GM21825 (cell line): ENCODE measurements around the gene SRSF2.
"Not testable (repeated sequence)": the region's sequence is repeated elsewhere in the genome, so short reads cannot be mapped to it uniquely, and the experiment has no call there.

Source experiments
- ATAC-seq: cut with Tn5 transposase; IDR thresholded peaks from one replicate; pipeline ENCODE4 v1.9.1; 2021; ENCODE audit warnings: mild to moderate bottlenecking, moderate library complexity; ENCODE audit not compliant: unreplicated experiment

The SRSF2 gene

DNA sequence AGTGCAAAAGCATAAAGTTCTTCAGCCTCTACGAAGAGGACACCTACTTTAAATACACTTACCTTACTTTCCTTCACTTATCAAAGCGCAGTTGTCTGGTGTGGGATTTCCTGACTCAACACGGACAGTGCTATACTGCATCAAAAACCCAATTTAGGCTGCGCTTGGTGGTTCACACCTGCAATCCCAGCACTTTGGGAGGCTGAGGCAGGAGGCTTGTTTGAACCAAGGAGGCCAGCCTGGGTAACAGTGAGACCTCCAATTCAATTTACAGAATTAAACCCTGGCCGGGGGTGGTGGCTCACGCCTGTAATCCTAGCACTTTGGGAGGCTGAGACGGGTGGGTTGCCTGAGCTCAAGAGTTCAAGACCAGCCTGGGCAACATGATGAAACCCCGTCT is 14.9 kb downstream of the SRSF2 start:
- no peak for ATAC-seq

DNA sequence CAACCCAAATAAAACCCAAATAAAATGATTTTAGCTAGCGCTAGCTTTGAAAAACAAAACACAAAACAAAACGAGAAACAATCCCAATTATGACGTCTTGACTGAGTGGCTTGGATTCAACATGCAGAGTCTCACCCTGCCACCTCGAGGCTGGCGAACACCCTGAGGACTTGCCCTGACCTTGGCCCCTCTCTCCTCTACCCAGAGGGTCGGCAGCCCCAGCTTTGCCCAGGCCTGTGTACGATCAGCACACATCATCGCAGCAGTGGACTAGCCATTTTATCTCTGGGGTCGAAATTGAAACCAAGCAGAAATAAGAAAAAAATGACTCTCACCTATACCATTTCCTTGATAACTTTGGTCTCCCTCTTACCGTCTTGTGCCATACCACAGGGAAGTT is 15.7 kb downstream of the SRSF2 start:
- ATAC-seq: no peak

DNA sequence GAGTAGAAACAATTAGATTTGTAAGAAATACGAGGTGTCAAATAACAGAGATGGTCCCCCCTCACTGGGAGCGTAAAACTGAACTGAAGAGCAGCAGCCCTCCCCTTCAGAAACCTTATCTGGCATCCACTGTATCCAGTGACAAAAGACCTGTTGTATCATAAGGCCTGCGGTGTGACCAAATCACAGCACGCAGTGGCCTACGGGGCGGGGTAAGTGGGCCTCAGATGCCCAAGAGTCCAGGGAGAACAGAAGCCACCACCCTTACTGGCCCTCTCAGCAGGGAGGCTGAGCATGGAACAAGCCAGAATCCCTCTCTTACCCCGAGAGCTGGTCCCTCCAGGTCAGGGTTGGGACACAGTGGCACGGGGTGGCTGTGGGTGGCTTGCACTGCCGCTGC is 16.2 kb downstream of the SRSF2 start:
- ATAC-seq: no peak

DNA sequence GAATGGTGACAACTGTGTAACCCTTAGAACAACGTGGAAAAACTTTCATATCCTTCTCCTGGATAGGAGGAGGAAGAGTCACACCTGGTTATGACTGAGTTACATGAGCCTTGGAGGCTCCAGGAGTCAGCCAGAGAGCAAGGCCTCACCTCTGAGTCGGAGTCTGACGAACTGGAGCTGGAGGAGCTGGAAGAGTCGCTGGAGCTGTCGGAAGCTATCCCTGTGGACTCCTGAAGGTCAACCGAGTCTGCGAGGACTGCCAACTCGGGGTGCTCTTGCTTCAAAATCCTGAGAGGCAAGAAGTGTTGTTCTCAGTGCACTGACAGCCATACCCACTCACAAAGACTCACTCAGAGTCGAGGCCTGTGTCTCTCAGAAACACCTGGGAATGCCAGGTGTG is 16.9 kb downstream of the SRSF2 start:
- no peak for ATAC-seq

DNA sequence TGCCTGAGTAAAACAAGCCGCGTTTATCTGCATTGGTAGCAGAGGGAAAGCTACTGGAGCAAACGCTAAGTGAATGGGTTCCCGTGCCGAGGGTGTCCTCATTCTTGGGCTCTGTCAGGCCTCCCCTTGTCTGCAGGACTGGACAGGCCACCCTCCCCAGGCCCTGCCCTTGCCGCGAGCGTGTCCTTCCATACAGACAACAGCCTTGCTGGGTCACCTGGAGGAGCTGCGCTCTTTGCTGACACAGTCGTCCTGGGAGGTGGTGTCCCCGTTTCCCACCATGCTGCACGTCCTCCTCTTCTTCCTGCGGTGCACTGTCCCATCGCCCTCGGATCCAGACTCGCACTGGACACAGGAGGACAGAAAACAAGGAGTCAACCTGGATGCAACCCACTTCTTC is 18.6 kb downstream of the SRSF2 start:
- no peak for ATAC-seq

DNA sequence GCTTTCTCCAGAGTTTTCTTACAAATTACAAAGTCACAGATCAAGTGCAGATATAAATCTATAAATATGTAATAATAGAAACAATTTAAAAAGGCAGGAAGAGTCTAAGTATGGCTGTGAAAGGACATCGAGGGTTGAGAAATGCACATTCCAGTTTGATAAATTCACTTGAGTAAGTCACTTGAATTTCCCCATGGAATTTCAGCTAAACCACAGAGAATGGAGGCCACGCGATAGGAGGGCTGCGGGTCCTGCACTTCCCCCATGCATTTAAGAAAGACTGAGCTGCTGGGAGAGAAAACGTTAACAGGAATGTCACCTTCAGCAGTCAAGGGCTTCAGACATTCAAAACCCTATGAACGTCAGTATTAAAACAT is 20.3 kb downstream of the SRSF2 start:
- no peak for ATAC-seq

DNA sequence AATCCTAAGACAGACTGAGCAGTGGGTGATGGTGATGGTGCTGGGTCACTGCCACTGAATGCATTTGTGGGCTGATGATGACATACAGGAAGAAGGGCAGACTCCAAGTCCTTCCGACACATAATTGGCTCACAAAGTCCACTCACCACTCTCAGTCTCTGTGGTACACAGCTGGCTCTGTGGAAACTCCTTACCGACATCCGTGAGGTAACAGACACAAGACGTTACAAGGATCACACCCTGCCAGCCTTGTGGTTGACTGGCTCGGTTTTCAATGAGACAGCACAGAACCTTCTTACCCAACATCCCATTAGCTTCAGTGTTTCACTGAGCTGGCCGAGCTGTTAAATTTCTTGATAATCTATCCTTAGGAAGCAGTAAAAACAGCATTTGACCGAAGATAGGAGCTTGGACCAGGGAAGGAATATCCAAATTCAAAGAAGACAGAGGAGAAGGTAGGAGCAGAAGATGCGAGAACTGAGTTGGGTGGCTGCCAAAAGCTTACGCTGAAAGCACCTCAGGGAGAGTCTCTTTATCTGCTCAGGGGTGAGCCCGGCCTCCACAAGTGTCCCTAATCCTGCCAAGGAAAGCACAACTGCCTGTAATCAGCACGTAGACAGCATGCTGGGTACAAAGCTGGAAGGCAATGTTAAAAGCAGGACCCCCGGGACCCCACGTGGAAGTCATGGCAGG is 20.8 kb downstream of the SRSF2 start:
- no peak for ATAC-seq

DNA sequence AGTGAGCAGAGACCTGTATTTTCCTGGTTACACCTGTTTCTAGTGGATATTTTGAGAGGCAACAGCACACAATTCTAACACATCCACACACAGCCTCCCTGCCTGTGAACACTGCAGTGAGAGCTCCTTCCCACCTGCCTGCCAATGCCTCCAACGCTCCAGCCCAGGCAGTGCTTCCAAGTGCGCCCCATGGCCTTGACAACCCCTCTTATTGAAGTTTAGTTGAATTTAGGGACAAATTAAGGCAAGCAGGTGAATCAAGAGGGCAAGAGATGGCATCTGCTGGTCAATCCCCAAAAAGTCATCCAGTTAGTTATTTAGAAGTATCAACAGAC is 21.7 kb downstream of the SRSF2 start:
- no peak for ATAC-seq

DNA sequence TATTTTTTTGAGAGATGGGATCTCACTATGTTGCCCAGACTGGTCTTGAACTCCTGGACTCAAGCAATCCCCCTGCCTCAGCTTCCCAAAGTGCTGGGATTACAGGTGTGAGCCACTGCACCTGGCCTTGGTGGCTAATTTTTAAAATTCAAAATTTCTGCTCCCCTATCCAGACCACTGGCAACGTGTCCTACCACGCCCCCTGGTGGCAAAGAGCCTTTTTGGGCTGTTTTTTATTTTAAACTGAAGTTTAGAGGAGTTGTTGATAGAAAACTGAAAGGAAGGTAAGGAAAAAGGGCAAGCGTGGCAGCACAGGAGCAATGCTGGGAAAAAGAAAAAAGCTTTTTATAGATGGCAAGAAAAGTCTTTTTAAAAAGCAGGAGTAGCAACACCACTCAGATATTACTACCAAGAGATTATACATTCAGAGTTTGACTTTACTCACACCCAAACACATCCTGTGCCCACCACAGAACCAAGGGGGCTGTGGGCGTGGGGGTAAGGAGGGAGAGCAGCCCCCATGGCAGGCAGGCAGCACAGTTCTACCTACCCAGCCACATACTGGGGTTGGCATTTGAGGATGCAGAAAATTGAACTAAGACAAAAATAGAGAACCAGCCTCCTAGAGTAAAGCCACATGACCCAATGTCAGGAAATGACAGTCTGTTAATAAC is 22.2 kb downstream of the SRSF2 start:
- ATAC-seq: no peak

DNA sequence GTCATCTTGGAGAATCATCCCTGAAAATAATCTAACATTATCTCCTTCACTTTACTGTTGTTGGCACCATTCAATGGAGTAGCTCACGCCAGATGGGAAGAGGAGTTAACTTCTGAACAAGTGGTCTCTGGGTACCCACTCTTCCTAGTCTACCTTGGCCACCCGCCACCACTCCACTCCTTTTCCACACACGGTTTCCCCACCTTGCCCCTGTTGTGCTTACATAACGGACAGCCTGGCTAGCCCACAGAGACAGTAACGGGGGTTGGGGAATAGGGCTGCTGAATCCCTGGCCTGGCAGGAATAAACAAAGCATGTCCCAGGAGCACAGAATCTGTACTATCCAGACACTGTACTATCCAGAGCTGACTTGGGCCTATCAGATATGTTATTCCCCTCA is 22.8 kb downstream of the SRSF2 start:
- no peak for ATAC-seq

DNA sequence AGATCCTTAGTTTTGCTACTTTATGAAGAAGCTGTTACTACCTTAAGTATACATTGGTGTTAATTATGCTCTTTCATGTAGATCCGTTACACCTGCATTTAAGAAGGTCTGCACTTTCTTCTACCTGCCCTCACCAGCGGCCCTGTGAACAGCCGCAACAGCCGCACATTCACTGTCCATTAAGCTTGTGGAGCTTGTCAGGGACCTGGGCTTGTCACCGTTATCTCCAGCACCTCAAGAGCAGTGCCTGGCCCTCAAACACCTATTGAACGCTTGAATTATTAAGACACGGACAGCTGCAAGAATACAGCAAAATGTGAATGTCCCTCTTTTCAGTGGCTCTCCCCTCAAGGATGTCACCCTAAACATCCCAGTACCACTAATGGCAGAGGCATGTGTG is 23.4 kb downstream of the SRSF2 start:
- no peak for ATAC-seq

DNA sequence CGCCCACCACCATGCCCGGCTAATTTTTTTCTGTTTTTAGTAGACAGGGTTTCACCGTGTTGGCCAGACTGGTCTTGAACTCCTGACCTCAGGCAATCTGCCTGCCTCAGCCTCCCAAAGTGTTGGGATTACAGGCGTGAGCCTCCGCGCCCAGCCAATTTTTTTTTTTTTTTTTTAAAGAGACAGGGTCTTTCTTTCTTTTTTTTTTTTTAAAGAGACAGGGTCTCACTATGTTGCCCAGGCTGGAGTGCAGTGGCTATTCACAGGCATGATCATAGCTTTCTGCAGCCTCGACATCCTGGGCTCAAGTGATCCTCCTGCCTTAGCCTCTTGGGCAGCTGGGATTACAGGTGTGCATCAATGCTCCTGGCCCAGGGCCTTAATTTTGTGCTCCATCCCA is 24.8 kb downstream of the SRSF2 start:
- ATAC-seq: not testable (repeated sequence)

DNA sequence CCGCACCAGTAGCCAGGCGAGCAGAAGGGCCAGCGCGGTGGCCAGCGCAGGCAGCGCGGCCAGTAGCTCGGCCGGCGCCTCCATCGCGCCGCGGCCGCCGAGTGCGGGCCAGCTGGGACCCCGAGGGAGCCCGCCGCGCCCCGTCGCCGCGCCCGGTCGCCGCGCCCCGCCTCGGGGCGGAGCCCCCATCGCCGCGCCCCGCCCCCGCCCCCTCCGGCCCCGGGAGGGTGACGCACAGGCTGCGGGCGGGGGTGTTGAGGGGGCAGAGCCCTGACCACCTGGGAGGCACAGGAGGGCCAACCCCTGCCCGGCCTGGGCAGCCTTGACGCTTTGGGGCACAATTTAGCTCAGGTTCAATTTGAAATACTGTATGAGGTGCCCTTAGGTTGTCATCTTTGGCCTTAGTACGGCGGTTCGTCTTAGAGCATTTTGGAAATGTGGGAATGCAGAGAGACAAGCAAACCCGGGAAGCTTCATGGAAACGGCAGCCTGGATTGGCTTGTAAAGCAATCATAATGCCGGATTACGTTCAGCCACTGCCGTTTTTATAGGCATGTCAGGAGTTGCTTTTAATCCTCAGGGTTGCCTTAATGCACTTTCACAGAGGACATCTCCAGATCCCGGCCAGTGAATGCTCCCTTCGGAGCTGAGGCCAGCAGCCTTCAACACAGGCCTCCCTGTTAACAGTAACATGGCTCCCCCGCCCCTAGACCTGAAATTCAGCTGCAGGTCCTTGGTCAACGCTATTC is 26.1 kb downstream of the SRSF2 start, which contains the start of gene MXRA7:
Gene MXRA7, minus strand, starts transcription at position 103 of the 749 bp plus-strand sequence. Its CDS starts 19 bp downstream, at position 84.
- no peak for ATAC-seq

DNA sequence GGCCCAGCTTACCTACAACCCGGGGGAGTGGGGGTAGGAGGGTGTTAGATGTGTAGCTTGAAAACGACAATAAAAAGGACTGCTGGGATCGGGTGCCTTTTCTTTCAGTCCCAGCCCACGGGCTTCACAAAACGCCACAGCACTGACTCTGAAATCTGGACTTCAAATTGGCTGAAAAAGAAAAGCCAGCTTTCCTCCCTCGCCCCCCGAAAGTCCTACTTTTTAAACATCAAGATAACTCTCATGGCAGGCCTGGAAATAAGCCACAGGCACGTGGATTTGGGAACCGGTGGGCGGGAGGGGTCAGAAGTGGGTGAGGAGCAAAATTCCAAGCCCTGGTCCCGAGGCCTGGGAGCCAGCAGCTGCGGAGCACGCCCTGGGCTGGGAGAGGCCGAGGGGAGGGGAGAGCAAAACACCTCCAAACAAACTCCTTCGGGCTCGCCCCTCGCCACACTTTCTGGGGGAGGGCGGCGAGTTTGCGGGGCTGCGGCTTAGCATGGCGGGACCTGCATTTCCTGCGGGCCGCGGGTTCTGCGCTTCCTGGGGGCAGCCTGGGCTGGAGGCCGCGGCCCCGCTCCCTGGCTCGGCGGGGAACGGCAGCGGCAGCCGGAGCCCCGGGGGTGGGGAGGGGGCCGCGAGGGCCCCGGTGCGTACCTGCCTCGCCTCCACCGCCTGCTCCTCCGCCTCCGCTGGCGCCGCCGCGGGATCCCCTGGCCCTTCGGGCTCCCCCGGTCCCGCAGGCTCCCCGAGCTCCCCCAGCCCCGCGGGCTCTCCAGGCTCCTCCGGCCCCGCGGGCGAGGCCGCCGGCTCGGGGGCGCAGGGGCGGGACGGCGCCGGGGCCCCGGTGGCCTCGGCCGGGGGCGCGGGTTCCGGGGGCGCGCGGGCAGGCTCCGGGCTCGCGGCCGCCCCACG is 26.9 kb downstream of the SRSF2 start:
- not testable (repeated sequence) for ATAC-seq

DNA sequence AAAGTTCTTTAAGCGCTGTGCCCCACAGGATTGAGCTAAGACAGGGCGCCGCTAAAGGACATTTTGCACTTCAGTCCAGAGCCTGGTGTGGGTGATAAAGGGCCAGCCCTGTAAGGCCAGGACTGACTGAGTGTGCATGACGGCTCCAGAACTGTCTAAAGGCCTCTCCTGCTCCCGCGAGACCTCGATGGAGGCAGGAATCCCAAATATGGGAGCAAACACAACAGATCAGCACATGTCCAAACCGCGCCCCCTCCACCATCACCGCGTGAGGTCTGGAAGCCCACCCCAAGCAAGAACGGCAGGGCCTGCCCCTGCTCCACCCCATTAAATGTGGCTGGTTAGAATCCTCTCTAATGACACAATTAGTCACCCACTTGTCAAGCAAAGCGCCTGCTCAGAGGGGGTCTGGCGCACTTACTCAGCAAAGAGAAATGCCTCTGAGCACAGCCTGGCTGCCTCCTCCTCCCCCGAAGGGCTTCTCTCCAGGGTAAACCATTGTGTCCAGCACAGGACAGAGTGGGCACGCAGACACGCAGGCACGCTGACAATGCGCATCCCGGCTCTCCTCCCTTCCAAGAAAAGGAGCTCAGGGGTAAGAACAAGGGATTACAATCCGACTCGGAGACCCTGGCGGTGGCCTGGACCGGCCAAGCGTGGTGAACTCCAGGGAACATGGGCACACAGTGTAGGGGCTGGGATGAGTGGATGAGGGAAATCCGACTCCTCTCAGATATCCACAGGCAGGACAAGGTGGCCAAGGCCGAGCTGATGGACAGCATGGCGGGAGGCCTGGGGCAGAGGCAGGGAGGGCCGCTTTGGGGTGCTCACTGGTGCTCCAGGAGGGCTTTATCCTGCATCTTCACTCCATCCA is 27.8 kb downstream of the SRSF2 start:
- no peak for ATAC-seq

DNA sequence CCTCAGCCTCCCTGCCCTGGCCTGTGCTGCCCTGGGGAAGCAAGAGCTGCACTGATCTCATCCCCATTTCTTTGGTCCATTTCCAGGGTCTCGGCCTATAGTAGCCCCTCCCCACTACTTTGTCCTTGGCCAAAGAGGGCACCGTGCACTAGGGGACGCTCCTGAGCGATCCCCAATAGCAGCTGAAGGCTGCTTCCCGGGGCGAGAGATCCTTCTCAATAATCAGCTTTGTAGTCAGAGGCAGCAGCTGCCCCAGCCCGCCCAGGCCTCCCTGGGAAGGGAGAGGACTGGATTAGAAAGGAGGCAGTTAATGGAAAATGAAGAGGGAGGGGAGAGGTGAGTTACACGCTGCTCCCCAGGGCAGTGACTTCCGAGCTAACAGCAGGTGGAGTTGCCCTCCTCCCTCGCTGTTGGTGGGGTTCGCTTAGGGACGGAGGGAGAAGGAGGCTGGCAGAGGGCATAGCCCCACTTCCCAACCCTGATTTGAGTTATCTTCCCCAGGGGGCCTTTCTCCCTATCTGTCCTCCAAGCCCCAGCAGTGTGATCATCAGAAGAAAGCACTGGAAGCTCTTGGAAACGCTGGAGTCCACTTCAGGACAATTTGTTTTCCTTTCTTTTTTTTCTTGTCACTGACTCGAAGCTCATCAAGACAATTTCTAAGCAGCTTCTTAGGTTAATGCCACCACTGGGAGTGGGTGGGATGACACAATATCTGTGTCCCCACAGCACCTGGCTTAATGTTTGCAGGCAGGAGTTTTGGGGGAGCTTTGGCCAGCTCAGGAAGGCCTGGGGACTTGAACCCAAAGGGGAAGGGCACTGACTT is 28.9 kb downstream of the SRSF2 start:
- ATAC-seq: no peak

DNA sequence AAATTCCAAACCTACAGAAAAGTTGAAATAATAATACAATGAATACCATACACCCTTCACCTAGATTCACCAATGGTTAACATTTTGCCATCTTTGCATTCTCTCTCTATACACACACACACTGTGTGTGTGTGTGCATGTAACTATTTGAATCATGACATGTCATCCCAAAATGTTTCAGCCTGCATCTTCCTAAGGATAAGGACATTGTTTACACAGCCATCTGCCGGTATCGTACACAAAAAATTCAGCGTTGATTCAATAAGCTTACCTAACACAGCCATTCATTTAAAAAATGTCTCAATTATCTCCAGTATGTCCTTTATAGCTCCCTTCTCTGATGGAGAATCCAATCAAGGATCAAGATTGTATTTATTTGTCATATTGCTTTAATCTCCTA is 30.3 kb downstream of the SRSF2 start:
- ATAC-seq: no peak

DNA sequence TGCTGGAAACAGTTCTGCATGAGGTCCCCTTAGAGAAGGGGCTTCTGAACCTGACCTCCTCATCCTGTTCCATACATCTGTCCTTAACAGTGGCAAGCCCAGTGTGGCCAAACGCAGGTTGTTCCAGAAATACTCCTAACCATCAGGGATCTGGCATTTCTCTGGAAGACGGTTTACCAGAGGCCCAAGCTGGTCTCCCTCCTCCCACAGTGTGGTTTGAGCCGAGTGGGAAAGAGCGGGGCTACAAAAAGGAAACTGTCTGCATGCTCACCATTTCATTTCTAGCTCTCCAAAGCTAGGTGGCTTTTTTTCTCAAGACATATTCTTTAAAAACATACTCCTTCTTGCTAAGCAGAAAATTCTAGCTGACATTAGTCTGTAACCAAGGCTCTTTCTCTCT is 32.3 kb downstream of the SRSF2 start:
- no peak for ATAC-seq

DNA sequence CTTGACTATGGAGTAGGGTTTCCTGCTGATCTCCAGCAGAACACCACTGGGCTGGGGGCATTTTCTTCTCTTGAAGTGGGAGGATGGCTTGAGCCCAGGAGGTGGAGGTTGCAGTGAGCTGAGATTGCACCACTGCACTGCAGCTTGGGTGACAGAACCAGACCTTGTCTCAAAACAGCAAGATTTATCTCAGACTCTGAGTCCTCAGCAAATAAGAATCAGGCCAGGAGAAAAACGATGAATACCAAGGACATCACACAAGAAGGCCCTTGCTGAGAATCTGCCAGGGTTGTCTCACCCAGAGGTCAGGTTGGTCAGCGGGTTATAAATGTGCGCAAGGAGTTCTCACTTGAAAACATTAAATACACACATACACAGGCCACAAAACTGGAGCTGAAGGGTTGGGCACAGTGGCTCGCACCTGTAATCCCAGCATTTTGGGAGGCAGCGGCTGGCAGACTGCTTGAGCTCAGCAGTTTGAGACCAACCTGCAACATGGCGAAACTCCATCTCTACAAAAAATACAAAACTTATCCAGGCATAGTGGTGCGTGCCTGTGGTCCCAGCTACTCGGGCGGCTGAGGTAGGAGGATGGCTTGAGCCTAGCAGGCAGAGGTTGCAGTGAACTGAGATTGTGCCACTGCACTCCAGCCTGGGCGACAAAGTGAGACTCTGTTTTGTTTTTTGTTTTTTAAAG is 34.0 kb downstream of the SRSF2 start:
- ATAC-seq: no peak
